GM23338 (cell line): ENCODE data around the gene CCDC9B. TPM values are rescaled to one million over a fixed set of nuclear protein-coding genes. Genes with fewer than 3 reads are reported as not detected.

ENCODE experiments used
- ATAC-seq: fragments of 200-7000 bp; cut with Tn5 transposase; 3 replicates; pipeline ENCODE4 v1.9.1; 2020
- DNase-seq: peaks from one replicate; pipeline ENCODE4 v3.0.0-alpha.2; 2015; ENCODE audit warnings: low spot score
- H2AFZ ChIP-seq: fragments of 200-600 bp; sonication (generic); 2 replicates; pipeline ENCODE4 v1.8.0; 2016; ENCODE audit warnings: antibody characterized with exemption, mild to moderate bottlenecking, moderate library complexity
- H3F3A ChIP-seq: fragments of 200-600 bp; sonication (generic); replicated peaks from 2 replicates; pipeline ENCODE4 v1.8.0; 2017; ENCODE audit warnings: antibody characterized with exemption, mixed run types, low read depth
- H3K27ac ChIP-seq: fragments of 200-600 bp; sonication (generic); 2 replicates; pipeline ENCODE4 v1.6.1; 2016; ENCODE audit warnings: low read depth
- H3K27me3 ChIP-seq: fragments of 200-600 bp; sonication (generic); 2 replicates; pipeline ENCODE4 v1.8.0; 2016; ENCODE audit warnings: mild to moderate bottlenecking, mixed run types, moderate library complexity; ENCODE audit not compliant: insufficient read depth
- H3K36me3 ChIP-seq: fragments of 200-600 bp; sonication (generic); 2 replicates; pipeline ENCODE4 v1.8.0; 2016; ENCODE audit warnings: mild to moderate bottlenecking; ENCODE audit not compliant: insufficient read depth
- H3K4me1 ChIP-seq: fragments of 200-600 bp; sonication (generic); 2 replicates; pipeline ENCODE4 v1.8.0; 2016; ENCODE audit warnings: mild to moderate bottlenecking, moderate library complexity; ENCODE audit not compliant: insufficient read depth
- H3K4me2 ChIP-seq: fragments of 200-600 bp; sonication (generic); 2 replicates; pipeline ENCODE4 v1.7.1; 2017; ENCODE audit warnings: mixed run types
- H3K4me3 ChIP-seq: fragments of 200-600 bp; sonication (generic); 2 replicates; pipeline ENCODE4 v1.6.1; 2016; ENCODE audit warnings: mixed run types
- H3K79me2 ChIP-seq: fragments of 200-600 bp; sonication (generic); replicated peaks from 2 replicates; pipeline ENCODE4 v1.8.0; 2017; ENCODE audit warnings: mild to moderate bottlenecking; ENCODE audit not compliant: insufficient read depth
- H3K9me2 ChIP-seq: fragments of 200-600 bp; sonication (generic); 2 replicates; pipeline ENCODE4 v1.8.0; 2017; ENCODE audit not compliant: insufficient read depth
- H4K20me1 ChIP-seq: fragments of 200-600 bp; sonication (generic); replicated peaks from 2 replicates; pipeline ENCODE4 v1.8.0; 2017; ENCODE audit warnings: mild to moderate bottlenecking; ENCODE audit not compliant: insufficient read depth
- H3K27ac Mint-ChIP-seq: 2 replicates; pipeline ENCODE4 v1.8.0; 2020; ENCODE audit warnings: inconsistent platforms, mild to moderate bottlenecking, moderate library complexity, mixed read lengths
- H3K27me3 Mint-ChIP-seq: 3 replicates; pipeline ENCODE4 v1.8.0; 2022; ENCODE audit warnings: low read depth, mild to moderate bottlenecking, moderate library complexity, mixed read lengths, inconsistent platforms; ENCODE audit not compliant: insufficient read depth, poor library complexity
- H3K36me3 Mint-ChIP-seq: 3 replicates; pipeline ENCODE4 v1.8.0; 2021; ENCODE audit warnings: low read depth, mild to moderate bottlenecking, inconsistent platforms, moderate library complexity, mixed read lengths
- H3K4me1 Mint-ChIP-seq: 3 replicates; pipeline ENCODE4 v1.8.0; 2020; ENCODE audit warnings: mild to moderate bottlenecking, inconsistent platforms, mixed read lengths
- H3K4me3 Mint-ChIP-seq: 3 replicates; pipeline ENCODE4 v1.8.0; 2021; ENCODE audit warnings: moderate library complexity, mild to moderate bottlenecking, inconsistent platforms, mixed read lengths
- H3K9me3 Mint-ChIP-seq: 3 replicates; pipeline ENCODE4 v1.8.0; 2020; ENCODE audit warnings: moderate library complexity, mild to moderate bottlenecking, inconsistent platforms, mixed read lengths
- STAT1 ChIP-seq: IDR thresholded peaks from one replicate; pipeline ENCODE4 v1.6.1; 2016; ENCODE audit warnings: antibody characterized with exemption; ENCODE audit not compliant: unreplicated experiment
- polyA plus RNA-seq: library from polyadenylated mRNA; unstranded; fragments of >200 nt; fragmentation: Nextera tagmentation; extraction: Ambion mirVana; gene quantifications from 2 replicates; pipeline ENCODE4 v1.2.1, GENCODE V29; 2016
- total RNA-seq: library from RNA; depleted of rRNA; stranded (reverse); fragments of >200 nt; shearing (Covaris generic); gene quantifications from 2 replicates; pipeline ENCODE4 v1.2.3, GENCODE V29; 2014
- TF ChIP-seq, protein P1 (sequence below): fragments of 250-450 bp; sonication (Bioruptor Pico); IDR thresholded peaks from 2 replicates; pipeline ENCODE4 v1.5.0; 2020; ENCODE audit warnings: mild to moderate bottlenecking, moderate library complexity
- TF ChIP-seq, protein P2 (sequence below), 2 experiments: fragments of 200-600 bp in 1 of 2; sonication (generic) in 1 of 2; conservative IDR thresholded peaks; 2 replicates each; pipeline versions ENCODE4 v1.5.1 to v1.6.1; 2016 to 2017; ENCODE audit warnings: antibody characterized with exemption in 2 of 2, low read depth in 2 of 2, mild to moderate bottlenecking in 2 of 2, moderate library complexity in 1 of 2
- TF ChIP-seq, protein P3 (sequence below): IDR thresholded peaks from one replicate; pipeline ENCODE4 v1.6.1; 2018; ENCODE audit warnings: antibody characterized with exemption; ENCODE audit not compliant: unreplicated experiment

The CCDC9B gene
- total and polyA plus RNA-seq, 2 experiments from 2014 or later, result 0.18 to 0.97 TPM

DNA sequence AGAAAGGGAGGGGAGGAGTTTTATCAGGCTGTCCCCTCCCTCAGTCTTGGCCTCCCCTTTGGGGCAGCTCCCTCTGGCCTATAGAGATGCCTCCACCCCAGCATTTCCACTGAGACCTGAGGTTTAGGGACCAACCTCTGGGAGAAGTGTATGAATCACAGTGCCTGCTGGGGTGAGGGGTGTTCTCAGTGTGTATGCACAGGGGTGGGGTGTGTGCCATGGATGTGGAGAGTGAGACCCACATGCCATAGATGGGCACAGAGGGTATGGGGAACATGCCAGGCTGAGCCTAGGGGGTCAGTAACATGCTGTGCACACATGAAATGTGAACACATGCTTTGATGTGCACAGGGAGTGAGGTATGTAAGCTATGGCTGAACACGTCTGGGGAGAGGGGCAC lies 45.4 kb downstream of the CCDC9B start (continued):
- TF ChIP-seq, protein P1, sequence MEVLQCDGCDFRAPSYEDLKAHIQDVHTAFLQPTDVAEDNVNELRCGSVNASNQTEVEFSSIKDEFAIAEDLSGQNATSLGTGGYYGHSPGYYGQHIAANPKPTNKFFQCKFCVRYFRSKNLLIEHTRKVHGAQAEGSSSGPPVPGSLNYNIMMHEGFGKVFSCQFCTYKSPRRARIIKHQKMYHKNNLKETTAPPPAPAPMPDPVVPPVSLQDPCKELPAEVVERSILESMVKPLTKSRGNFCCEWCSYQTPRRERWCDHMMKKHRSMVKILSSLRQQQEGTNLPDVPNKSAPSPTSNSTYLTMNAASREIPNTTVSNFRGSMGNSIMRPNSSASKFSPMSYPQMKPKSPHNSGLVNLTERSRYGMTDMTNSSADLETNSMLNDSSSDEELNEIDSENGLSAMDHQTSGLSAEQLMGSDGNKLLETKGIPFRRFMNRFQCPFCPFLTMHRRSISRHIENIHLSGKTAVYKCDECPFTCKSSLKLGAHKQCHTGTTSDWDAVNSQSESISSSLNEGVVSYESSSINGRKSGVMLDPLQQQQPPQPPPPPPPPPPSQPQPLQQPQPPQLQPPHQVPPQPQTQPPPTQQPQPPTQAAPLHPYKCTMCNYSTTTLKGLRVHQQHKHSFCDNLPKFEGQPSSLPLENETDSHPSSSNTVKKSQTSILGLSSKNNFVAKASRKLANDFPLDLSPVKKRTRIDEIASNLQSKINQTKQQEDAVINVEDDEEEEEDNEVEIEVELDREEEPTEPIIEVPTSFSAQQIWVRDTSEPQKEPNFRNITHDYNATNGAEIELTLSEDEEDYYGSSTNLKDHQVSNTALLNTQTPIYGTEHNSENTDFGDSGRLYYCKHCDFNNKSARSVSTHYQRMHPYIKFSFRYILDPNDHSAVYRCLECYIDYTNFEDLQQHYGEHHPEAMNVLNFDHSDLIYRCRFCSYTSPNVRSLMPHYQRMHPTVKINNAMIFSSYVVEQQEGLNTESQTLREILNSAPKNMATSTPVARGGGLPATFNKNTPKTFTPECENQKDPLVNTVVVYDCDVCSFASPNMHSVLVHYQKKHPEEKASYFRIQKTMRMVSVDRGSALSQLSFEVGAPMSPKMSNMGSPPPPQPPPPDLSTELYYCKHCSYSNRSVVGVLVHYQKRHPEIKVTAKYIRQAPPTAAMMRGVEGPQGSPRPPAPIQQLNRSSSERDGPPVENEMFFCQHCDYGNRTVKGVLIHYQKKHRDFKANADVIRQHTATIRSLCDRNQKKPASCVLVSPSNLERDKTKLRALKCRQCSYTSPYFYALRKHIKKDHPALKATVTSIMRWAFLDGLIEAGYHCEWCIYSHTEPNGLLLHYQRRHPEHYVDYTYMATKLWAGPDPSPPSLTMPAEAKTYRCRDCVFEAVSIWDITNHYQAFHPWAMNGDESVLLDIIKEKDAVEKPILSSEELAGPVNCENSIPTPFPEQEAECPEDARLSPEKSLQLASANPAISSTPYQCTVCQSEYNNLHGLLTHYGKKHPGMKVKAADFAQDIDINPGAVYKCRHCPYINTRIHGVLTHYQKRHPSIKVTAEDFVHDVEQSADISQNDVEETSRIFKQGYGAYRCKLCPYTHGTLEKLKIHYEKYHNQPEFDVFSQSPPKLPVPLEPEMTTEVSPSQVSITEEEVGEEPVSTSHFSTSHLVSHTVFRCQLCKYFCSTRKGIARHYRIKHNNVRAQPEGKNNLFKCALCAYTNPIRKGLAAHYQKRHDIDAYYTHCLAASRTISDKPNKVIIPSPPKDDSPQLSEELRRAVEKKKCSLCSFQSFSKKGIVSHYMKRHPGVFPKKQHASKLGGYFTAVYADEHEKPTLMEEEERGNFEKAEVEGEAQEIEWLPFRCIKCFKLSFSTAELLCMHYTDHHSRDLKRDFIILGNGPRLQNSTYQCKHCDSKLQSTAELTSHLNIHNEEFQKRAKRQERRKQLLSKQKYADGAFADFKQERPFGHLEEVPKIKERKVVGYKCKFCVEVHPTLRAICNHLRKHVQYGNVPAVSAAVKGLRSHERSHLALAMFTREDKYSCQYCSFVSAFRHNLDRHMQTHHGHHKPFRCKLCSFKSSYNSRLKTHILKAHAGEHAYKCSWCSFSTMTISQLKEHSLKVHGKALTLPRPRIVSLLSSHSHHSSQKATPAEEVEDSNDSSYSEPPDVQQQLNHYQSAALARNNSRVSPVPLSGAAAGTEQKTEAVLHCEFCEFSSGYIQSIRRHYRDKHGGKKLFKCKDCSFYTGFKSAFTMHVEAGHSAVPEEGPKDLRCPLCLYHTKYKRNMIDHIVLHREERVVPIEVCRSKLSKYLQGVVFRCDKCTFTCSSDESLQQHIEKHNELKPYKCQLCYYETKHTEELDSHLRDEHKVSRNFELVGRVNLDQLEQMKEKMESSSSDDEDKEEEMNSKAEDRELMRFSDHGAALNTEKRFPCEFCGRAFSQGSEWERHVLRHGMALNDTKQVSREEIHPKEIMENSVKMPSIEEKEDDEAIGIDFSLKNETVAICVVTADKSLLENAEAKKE, result no peak
- TF ChIP-seq, protein P2, sequence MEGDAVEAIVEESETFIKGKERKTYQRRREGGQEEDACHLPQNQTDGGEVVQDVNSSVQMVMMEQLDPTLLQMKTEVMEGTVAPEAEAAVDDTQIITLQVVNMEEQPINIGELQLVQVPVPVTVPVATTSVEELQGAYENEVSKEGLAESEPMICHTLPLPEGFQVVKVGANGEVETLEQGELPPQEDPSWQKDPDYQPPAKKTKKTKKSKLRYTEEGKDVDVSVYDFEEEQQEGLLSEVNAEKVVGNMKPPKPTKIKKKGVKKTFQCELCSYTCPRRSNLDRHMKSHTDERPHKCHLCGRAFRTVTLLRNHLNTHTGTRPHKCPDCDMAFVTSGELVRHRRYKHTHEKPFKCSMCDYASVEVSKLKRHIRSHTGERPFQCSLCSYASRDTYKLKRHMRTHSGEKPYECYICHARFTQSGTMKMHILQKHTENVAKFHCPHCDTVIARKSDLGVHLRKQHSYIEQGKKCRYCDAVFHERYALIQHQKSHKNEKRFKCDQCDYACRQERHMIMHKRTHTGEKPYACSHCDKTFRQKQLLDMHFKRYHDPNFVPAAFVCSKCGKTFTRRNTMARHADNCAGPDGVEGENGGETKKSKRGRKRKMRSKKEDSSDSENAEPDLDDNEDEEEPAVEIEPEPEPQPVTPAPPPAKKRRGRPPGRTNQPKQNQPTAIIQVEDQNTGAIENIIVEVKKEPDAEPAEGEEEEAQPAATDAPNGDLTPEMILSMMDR (conservative IDR thresholded peaks at IDR 0.05; ENCODE audit: low read depth in 2 of 2), result no peak

DNA sequence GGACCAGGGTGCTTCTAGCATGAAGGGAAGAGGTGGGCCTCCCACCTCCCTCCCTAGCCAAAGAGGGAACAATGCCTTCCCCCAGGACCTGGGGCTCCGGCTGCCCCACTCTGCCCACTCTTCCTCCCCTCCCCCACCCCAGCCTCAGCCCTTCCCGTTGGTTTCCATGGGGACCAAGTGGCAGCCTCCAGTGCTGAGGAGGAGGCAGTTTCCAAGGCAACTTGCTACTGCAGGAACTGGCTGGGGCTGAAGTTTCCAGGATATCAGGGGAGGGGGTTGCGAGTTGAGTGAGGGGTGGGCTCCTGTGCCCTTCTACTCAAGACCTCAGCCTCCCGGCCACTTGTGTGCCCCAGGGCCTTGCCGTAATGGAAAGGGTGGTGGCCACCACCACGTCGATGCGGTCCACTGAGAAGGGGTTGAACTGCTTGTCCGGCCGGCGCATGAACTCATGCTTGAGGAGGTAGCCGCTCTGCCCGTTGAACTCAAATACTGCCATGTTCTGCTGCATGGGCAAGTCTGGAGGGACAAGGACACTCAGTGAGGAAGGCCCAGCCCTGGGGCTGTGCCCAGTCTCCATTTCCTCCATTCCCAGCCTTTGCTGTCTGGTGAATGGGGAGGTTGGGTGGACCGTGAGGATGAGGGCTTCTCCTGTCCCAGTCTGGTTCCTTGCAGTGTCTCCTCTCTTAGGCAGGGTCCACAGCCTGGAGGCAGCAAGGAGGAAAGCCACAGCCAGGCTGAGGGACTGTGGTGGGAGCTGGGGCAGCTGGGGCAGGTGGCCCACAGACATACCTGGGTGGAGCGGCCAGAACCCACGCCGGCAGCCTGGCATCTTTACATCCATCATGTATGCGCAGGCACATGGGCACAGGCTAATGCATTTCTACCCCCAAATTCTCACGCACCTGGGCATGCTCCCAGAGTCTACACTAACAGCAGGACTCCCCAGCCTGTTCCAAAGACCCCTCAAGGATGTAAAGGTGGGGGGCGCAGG lies 46.5 kb downstream of the CCDC9B start:
- H4K20me1 ChIP-seq, result no peaks in the 10 kb centered on the region
- no peak overlapping the region for H3K4me3 ChIP-seq
- H3K36me3 ChIP-seq, result no peaks in the 10 kb centered on the region
- H3K27ac ChIP-seq, result no peak overlapping the region
- no peaks in the 10 kb centered on the region for H3K9me2 ChIP-seq
- Mint-ChIP-seq H3K27me3 (peaks cover 41% of the 10 kb centered on the region), H3K4me3 (no peak overlapping the region), H3K9me3 (peaks cover 2% of the 10 kb centered on the region; the same call in 2 of the 3 replicates), H3K36me3 (peaks cover 1% of the 10 kb centered on the region; the same call in 1 of the 3 replicates), H3K4me1 (peaks cover 31% of the 10 kb centered on the region), H3K27ac (no peak overlapping the region)
- no peak overlapping the region for H2AFZ ChIP-seq
- H3K27me3 ChIP-seq, result peaks cover 44% of the 10 kb centered on the region
- ATAC-seq (no peak), DNase-seq (peak; percentile 48)
- no peaks in the 10 kb centered on the region for H3F3A ChIP-seq
- H3K79me2 ChIP-seq, result no peaks in the 10 kb centered on the region
- no peak overlapping the region for H3K4me2 ChIP-seq
- peaks cover 13% of the 10 kb centered on the region; the same call in 1 of the 2 replicates for H3K4me1 ChIP-seq
- TF ChIP-seq STAT1, result no peak
- TF ChIP-seq, protein P3, sequence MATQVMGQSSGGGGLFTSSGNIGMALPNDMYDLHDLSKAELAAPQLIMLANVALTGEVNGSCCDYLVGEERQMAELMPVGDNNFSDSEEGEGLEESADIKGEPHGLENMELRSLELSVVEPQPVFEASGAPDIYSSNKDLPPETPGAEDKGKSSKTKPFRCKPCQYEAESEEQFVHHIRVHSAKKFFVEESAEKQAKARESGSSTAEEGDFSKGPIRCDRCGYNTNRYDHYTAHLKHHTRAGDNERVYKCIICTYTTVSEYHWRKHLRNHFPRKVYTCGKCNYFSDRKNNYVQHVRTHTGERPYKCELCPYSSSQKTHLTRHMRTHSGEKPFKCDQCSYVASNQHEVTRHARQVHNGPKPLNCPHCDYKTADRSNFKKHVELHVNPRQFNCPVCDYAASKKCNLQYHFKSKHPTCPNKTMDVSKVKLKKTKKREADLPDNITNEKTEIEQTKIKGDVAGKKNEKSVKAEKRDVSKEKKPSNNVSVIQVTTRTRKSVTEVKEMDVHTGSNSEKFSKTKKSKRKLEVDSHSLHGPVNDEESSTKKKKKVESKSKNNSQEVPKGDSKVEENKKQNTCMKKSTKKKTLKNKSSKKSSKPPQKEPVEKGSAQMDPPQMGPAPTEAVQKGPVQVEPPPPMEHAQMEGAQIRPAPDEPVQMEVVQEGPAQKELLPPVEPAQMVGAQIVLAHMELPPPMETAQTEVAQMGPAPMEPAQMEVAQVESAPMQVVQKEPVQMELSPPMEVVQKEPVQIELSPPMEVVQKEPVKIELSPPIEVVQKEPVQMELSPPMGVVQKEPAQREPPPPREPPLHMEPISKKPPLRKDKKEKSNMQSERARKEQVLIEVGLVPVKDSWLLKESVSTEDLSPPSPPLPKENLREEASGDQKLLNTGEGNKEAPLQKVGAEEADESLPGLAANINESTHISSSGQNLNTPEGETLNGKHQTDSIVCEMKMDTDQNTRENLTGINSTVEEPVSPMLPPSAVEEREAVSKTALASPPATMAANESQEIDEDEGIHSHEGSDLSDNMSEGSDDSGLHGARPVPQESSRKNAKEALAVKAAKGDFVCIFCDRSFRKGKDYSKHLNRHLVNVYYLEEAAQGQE, result no peak
